ENCODE measurements around the gene ANKH.
"Not testable (repeated sequence)": the region's sequence is repeated elsewhere in the genome, so short reads cannot be mapped to it uniquely, and the experiment has no call there.

The ANKH gene

GRCh38 chr5:14824499-14824898, 47.1 kb downstream of the ANKH start:
- no peak for DNase-seq

- DNase-seq: no peak
Observed at GRCh38 chr5:14821100-14821845, 50.3 kb downstream of the ANKH start.

- no peak for DNase-seq
Observed at GRCh38 chr5:14818931-14819790, 52.4 kb downstream of the ANKH start.

- DNase-seq: not testable (repeated sequence)
Observed at GRCh38 chr5:14817762-14818136, 53.8 kb downstream of the ANKH start.

GRCh38 chr5:14816999-14817761, 54.4 kb downstream of the ANKH start:
- DNase-seq: no peak

GRCh38 chr5:14816374-14816998, 55.1 kb downstream of the ANKH start:
- DNase-seq: no peak

- DNase-seq: no peak
Observed at GRCh38 chr5:14813747-14814146, 57.8 kb downstream of the ANKH start.

- no peak for DNase-seq
Observed at GRCh38 chr5:14812166-14812565, 59.4 kb downstream of the ANKH start.

GRCh38 chr5:14810928-14811572, 60.5 kb downstream of the ANKH start:
- no peak for DNase-seq

GRCh38 chr5:14810282-14810681, 61.3 kb downstream of the ANKH start:
- DNase-seq: no peak

GRCh38 chr5:14809369-14810155, 62.0 kb downstream of the ANKH start:
- DNase-seq: no peak

GRCh38 chr5:14807471-14807870, 64.1 kb downstream of the ANKH start:
- DNase-seq: no peak

GRCh38 chr5:14806456-14806855, 65.1 kb downstream of the ANKH start:
- no peak for DNase-seq

GRCh38 chr5:14802541-14802940, 69.0 kb downstream of the ANKH start:
- DNase-seq: no peak

- no peak for DNase-seq
Observed at GRCh38 chr5:14801792-14802191, 69.8 kb downstream of the ANKH start.

GRCh38 chr5:14797385-14797784, 74.2 kb downstream of the ANKH start:
- not testable (repeated sequence) for DNase-seq

GRCh38 chr5:14794583-14795230, 76.9 kb downstream of the ANKH start:
- no peak for DNase-seq

GRCh38 chr5:14793851-14794250, 77.7 kb downstream of the ANKH start:
- DNase-seq: no peak

- no peak for DNase-seq
Observed at GRCh38 chr5:14790911-14791310, 80.7 kb downstream of the ANKH start.

GRCh38 chr5:14790220-14790619, 81.4 kb downstream of the ANKH start:
- no peak for DNase-seq

All from NCI-H1417 treated with DMSO at 0.1 percent for 48 hours (cell line).